KG1 (cell line): ENCODE results near the gene ARHGAP6.
"Not testable (repeated sequence)": the region's sequence is repeated elsewhere in the genome, so short reads cannot be mapped to it uniquely, and the experiment has no call there.

Experiments used
- DNase-seq: peaks from one replicate; lab custom pipeline; 2025; lab: John Stamatoyannopoulos, UW

Gene ARHGAP6

DNA sequence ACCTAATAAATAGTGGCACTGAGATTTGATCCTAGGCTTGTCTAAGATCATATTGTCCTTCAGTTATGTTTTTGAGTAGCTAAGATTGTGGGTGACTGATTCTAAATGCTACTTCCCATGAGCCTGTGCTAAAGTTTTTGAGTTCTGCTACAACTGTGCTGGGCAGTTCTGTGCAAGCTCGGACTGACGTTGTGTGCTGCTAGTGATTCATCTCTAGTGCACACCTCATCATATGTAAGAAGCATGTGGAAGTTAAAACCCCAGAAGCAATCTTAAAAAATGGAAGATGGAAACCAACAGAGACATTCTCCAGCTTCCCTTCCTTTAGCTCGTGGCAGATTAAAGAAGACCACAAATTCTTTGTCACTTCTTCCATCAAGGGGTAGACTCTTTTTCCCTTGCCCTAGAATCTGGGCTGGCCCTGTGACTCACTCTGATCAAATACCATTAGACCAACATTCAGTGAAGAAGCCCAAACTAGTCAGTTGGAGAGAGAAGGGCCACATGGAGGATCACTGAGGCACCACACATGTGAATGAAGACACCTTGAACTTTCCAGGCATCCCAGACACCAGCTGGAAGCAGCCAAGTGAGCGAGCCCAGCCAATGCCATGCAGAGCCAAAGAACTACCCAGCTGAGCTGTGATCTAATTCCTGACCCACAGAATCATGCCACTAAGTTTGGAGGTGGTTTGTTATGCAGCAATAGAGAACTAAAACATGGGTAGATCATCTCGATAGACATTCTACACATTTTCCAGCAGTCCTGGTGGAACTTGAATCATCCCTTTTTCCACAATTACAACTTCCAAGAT lies 16.8 kb downstream of the ARHGAP6 start:
- no peak for DNase-seq

DNA sequence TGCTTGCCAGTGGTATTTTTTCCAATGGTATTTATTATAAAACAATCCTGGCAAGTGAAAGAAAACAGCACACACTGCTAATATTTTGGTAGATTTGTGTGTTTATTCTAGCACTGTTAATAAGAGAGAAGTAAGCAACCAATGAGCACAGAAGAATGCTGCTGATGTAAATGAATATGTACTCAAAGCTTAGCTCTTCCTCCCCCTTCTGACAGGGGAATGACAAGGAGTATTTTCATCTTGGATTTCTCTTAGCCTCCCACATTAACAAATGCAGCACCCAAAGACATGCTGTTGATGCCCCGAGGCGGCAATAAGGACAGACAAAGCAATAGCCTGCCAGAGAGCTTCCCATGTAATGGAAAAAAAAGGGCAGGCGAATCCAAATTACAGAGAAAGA lies 18.6 kb downstream of the ARHGAP6 start:
- DNase-seq, result no peak

GRCh38 chrX:11641349-11642065 lies 24.2 kb downstream of the ARHGAP6 start:
- no peak for DNase-seq

- DNase-seq, result no peak
Observed at GRCh38 chrX:11640089-11640488, 25.6 kb downstream of the ARHGAP6 start.

DNA sequence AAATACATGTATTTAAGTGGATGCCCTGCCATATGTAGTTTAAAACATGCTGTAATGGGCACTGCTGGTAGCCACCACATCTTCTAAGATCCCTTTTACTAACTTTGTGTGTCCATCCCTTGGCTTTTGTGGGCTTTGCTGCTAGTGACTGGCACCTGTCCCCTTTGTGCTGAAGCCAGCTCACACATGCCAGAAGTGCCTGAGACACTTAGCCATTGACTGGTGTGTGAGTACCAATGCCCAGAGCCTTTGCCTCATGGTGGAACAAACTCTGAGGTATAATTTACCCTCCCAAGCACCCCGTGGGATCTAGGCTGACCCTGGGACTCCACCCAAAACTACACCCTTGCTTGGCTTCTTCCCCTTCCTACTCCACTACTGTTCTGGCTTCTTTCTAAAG lies 33.0 kb downstream of the ARHGAP6 start:
- DNase-seq, result no peak

DNA sequence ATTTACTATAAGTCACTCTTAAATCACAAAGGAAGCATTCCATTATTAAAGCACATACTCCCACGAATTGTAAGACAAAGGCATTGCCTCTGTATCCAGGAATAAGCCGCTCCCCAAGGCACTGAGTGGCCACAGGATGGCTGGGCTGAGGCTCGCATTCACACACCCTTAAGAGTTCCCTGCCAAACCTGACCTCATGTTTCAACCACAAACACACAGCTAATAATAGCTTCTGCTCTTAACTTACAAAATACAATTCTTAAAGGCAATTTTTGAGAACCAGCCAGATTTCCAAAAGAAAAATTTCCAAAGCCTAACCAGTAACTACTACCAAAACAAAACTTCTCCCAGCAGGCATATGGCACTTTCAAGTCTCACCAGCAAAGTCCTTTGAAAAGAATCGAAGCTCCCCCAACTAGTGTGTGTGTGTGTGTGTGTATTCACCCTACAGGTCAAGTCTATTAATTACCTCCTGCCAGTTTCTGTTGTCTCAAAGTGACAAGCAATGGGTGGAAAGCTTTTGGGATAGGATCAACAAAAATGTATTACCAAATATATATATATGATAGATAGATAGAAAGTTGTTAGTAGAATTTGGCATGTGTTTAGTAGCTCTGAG lies 36.0 kb downstream of the ARHGAP6 start:
- DNase-seq, result no peak

- DNase-seq, result no peak
Observed at GRCh38 chrX:11628399-11628798, 37.3 kb downstream of the ARHGAP6 start.

GRCh38 chrX:11626351-11626750 lies 39.4 kb downstream of the ARHGAP6 start:
- DNase-seq, result no peak

DNA sequence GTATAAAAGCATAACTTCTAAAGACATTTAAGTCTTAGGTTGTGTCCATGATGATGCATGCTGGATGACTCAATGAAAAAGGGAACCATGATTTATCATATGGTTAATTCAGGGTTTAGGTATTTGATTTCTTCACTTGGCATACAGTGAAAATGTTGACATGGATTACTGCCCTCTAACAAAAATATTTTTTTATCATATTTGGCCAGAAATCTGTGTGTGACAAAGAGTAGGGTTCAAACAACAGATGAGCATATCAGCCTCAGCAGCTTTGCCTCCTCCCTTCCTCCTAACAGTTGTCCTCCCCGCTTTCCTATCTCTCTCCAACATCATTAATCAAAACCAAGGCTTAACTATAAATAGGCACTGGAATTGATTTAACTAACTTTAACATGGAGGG lies 46.3 kb downstream of the ARHGAP6 start:
- DNase-seq, result no peak

DNA sequence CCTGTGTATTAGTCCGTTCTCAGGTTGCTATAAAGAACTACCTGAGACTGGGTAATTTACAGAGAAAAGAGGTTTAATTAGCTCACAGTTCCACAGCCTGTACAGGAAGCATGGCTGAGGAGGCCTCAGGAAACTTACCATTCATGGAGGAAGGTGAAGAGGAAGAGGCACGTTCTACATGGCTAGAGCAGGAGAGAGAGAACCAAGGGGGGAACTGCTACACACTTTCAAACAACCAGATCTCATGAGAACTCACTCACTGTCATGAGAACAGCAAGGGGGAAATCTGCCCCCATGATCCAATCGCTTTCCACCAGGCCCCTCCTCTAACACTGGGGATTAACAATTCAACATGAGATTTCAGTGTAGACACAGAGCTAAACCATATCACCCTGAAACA lies 51.5 kb downstream of the ARHGAP6 start:
- not testable (repeated sequence) for DNase-seq

DNA sequence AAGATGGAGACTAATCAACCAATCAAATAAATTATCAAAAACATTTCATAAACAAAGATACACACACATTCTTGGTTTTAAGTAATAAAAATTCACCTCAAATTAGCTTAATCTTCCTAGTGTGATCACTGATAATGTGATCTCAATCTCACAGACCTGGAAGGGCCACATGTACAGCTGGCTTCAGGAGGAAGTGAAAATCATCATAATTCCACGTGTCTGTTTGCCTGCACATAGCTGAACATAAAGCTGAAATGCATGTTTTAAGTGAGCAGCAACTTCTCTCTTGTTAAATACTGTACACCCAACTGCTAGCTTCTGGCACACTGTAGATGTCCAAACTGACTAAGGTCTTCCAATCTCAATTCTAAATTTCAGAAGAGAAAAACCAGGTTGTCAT lies 53.8 kb downstream of the ARHGAP6 start:
- no peak for DNase-seq

GRCh38 chrX:11611161-11611560 lies 54.6 kb downstream of the ARHGAP6 start:
- DNase-seq, result no peak

- no peak for DNase-seq
Observed at GRCh38 chrX:11609109-11609508, 56.6 kb downstream of the ARHGAP6 start.

GRCh38 chrX:11606408-11606807 lies 59.3 kb downstream of the ARHGAP6 start:
- DNase-seq, result no peak

DNA sequence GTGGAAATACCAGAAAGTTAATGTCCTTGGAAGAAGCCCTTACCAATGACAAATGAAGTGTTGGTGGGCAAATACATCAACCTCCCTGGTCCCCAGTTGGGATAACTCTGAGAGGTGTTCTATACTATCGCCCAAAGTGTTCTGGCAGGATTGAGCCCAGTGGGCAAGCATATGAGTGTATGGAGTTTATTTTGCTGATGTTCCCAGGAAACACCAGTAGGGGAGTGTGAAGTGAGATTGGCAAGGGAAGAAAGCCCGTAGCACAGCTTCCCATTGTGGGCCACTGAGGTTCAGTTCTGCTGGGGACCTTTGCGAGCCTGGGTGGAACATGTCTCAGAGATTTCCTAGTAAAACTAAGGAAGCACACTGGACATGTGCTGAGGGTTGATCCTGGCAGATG lies 65.1 kb downstream of the ARHGAP6 start:
- no peak for DNase-seq

- DNase-seq, result no peak
Observed at GRCh38 chrX:11597479-11597878, 68.2 kb downstream of the ARHGAP6 start.

DNA sequence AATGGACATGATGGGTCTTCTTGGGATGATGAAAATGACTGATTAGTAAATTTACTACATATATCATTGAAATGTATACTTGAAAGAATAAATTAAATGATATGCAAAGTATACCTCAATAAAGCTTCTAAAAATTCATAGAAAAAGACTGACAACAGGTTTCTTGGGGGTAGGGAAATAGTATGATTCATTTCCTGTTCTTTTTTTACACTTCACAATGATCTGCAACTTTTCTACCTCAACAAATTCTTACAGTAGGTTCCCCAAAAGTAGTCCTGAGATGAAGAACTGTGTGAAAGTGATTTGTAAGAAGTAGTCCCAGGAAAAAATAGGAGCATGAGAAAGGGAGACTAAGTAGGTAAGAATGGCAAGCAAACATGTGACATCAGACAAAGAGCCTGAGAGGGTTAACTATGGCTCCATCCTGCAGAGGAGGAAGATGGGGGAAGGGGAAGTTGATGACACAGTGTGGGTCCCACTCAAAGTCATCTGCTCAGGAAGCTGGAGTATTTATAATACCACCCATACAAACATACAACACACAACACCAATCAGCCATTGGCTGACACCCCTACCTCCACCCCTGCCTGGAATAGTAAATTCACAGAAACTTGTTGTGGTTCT lies 73.9 kb downstream of the ARHGAP6 start:
- DNase-seq, result no peak

DNA sequence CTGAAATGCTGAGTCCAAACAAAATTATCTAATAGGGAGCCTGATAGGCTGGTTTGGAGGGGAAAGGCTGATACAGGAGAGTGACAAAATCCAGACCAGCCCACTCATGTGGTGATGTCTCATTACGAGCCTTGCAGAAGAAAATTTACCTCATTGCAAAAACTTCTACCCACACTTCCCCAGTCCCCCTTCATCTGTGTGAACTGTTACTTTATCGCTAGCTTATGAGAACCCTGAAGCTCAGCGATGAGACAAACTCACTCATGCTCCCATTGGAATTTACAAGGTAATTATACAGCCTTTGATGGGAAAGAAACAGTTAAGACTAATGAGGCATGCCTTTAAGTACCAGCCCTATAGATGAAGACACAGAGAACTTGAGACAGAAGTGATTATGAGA lies 76.1 kb downstream of the ARHGAP6 start:
- DNase-seq, result no peak

GRCh38 chrX:11588097-11588496 lies 77.6 kb downstream of the ARHGAP6 start:
- DNase-seq, result no peak

- DNase-seq, result no peak
Observed at GRCh38 chrX:11585174-11585573, 80.5 kb downstream of the ARHGAP6 start.

DNA sequence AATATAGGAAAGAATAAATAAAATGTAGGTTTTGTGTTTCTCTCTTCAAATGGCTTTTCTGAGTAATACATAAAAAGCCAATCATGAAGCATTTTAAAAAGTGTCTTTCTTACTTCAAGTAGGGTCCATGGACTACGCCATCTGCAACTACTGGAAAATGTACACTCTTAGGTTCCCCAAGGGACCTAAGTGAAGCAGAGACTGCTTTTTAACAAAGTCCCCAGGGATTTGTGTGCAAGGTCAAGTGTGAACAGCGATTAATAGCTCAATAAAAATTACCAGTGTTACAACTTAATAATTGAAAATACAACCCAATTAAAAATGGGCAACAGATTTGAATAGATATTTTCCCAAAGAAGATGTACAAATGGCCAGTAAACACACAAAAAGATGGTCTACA lies 84.9 kb downstream of the ARHGAP6 start:
- DNase-seq, result no peak
